H1 (cell line): ENCODE data around the gene HOXA11. TPM values are rescaled to one million over a fixed set of nuclear protein-coding genes. Genes with fewer than 3 reads are reported as not detected.

Experiments used
- CTCF ChIA-PET: fragments of 300-600 bp; sonication (Branson Sonifier 250); formaldehyde crosslinking; loops from one replicate; lab custom pipeline; 2021; ENCODE audit not compliant: partially characterized antibody; lab: Charles Lee
- POLR2A ChIA-PET: fragments of 300-600 bp; sonication (Branson Sonifier 250); formaldehyde crosslinking; loops from one replicate; lab custom pipeline; 2021; ENCODE audit warnings: inconsistent platforms; ENCODE audit not compliant: partially characterized antibody; lab: Charles Lee
- DNase-seq, 2 experiments: peaks; one replicate each; pipeline versions ENCODE4 v3.0.0 to v3.0.0-alpha.2; 2010 to 2022; ENCODE audit warnings: low spot score in 2 of 2, low read depth in 1 of 2, mixed read lengths in 1 of 2
- FAIRE-seq: peaks from 2 replicates; lab custom pipeline; 2011; peaks lifted over from hg19 to GRCh38; lab: Jason Lieb, UNC
- H2AFZ ChIP-seq: 2 replicates; pipeline ENCODE4 v1.8.1; 2012; ENCODE audit warnings: low read length, inconsistent platforms
- H2AK5ac ChIP-seq: 2 replicates; pipeline ENCODE4 v1.6.1; 2013; ENCODE audit warnings: low read depth, low read length
- H2BK120ac ChIP-seq: replicated peaks from 2 replicates; pipeline ENCODE3; 2013; ENCODE audit warnings: low read depth, low read length, inconsistent platforms
- H2BK12ac ChIP-seq: 2 replicates; pipeline ENCODE4 v1.6.1; 2013; ENCODE audit warnings: low read depth, low read length
- H2BK15ac ChIP-seq: 2 replicates; pipeline ENCODE4 v1.6.1; 2013; ENCODE audit warnings: low read length
- H2BK20ac ChIP-seq: 2 replicates; pipeline ENCODE4 v1.6.1; 2013; ENCODE audit warnings: low read length
- H2BK5ac ChIP-seq: 2 replicates; pipeline ENCODE4 v1.6.1; 2013; ENCODE audit warnings: low read depth, low read length
- H3K14ac ChIP-seq: 2 replicates; pipeline ENCODE4 v1.6.1; 2013; ENCODE audit warnings: inconsistent platforms; ENCODE audit not compliant: insufficient read length
- H3K18ac ChIP-seq: 2 replicates; pipeline ENCODE4 v1.6.1; 2013; ENCODE audit warnings: low read length; ENCODE audit errors: extremely low read depth
- H3K23ac ChIP-seq: 2 replicates; pipeline ENCODE4 v1.6.1; 2013; ENCODE audit warnings: inconsistent platforms; ENCODE audit not compliant: insufficient read length
- H3K23me2 ChIP-seq: 2 replicates; pipeline ENCODE4 v1.6.1; 2013; ENCODE audit warnings: low read depth, low read length
- H3K27ac ChIP-seq: 2 replicates; pipeline ENCODE4 v1.6.1; 2011; ENCODE audit warnings: low read depth, low read length, inconsistent platforms
- H3K27me3 ChIP-seq, 4 experiments: replicated peaks in 1 of 4; 1 replicate in 1 of 4; 2 replicates in 3 of 4; pipeline versions ENCODE4 v1.6.1 to v1.8.1; 2011 to 2013; ENCODE audit warnings: low read length in 3 of 4, mild to moderate bottlenecking in 3 of 4, inconsistent platforms in 2 of 4, mixed read lengths in 2 of 4, moderate library complexity in 1 of 4; ENCODE audit not compliant: control insufficient read depth in 3 of 4, insufficient read depth in 3 of 4; ENCODE audit errors: extremely low read depth in 1 of 4
- H3K36me3 ChIP-seq, 4 experiments: 2 replicates each; pipeline versions ENCODE4 v1.6.1 to v1.8.1; 2011 to 2013; ENCODE audit warnings: mild to moderate bottlenecking in 4 of 4, low read length in 3 of 4, moderate library complexity in 2 of 4, control low read depth in 1 of 4, inconsistent platforms in 1 of 4; ENCODE audit not compliant: insufficient read depth in 4 of 4, control insufficient read depth in 2 of 4
- H3K4ac ChIP-seq: replicated peaks from 2 replicates; pipeline ENCODE3; 2013; ENCODE audit warnings: low read length, low read depth, mixed read lengths, inconsistent platforms; ENCODE audit not compliant: insufficient read length
- H3K4me1 ChIP-seq, 4 experiments: replicated peaks in 1 of 4; 1 replicate in 1 of 4; 2 replicates in 3 of 4; pipeline versions ENCODE4 v1.6.1 to v1.8.1; 2011 to 2013; ENCODE audit warnings: low read length in 3 of 4, inconsistent platforms in 2 of 4, mixed read lengths in 1 of 4; ENCODE audit not compliant: insufficient read depth in 4 of 4, control insufficient read depth in 3 of 4
- H3K4me2 ChIP-seq, 2 experiments: 2 replicates each; pipeline versions ENCODE4 v1.6.1 to v1.8.1; 2011 to 2013; ENCODE audit warnings: low read depth in 2 of 2, low read length in 2 of 2, control low read depth in 1 of 2, inconsistent platforms in 1 of 2, mild to moderate bottlenecking in 1 of 2; ENCODE audit not compliant: insufficient read depth in 1 of 2
- H3K4me3 ChIP-seq, 4 experiments: fragments of 200-600, 300-600 bp in 1 of 4; sonication (generic), shearing (Covaris generic), sonication (Bioruptor Twin) in 1 of 4; 2 replicates each; pipeline versions ENCODE4 v1.5.1 to v1.8.1; 2011 to 2016; ENCODE audit warnings: low read length in 4 of 4, low read depth in 3 of 4, control low read depth in 2 of 4, inconsistent platforms in 2 of 4, mild to moderate bottlenecking in 2 of 4, mixed read lengths in 1 of 4, moderate library complexity in 1 of 4; ENCODE audit not compliant: insufficient read depth in 2 of 4; ENCODE audit errors: extremely low read depth in 1 of 4
- H3K56ac ChIP-seq: replicated peaks from 2 replicates; pipeline ENCODE3; 2013; ENCODE audit warnings: low read depth, mild to moderate bottlenecking, mixed read lengths, low read length, inconsistent platforms; ENCODE audit not compliant: insufficient read length
- H3K79me1 ChIP-seq: 2 replicates; pipeline ENCODE4 v1.6.1; 2013; ENCODE audit warnings: low read depth, low read length, control low read depth
- H3K79me2 ChIP-seq, 2 experiments: 2 replicates each; pipeline versions ENCODE4 v1.6.1 to v1.8.1; 2012 to 2013; ENCODE audit warnings: low read length in 2 of 2, mild to moderate bottlenecking in 2 of 2, inconsistent platforms in 1 of 2; ENCODE audit not compliant: insufficient read depth in 2 of 2, control insufficient read depth in 1 of 2
- H3K9ac ChIP-seq, 4 experiments: replicated peaks in 1 of 4; 1 replicate in 1 of 4; 2 replicates in 3 of 4; pipeline versions ENCODE4 v1.6.1 to v1.8.1; 2011 to 2013; ENCODE audit warnings: low read depth in 3 of 4, low read length in 3 of 4, control low read depth in 2 of 4, mild to moderate bottlenecking in 2 of 4, moderate library complexity in 2 of 4, inconsistent platforms in 1 of 4; ENCODE audit errors: extremely low read depth in 1 of 4
- H3K9me3 ChIP-seq, 2 experiments: 2 replicates each; pipeline versions ENCODE4 v1.6.1 to v1.8.1; 2012 to 2013; ENCODE audit warnings: mild to moderate bottlenecking in 2 of 2, moderate library complexity in 2 of 2, control low read depth in 1 of 2, inconsistent platforms in 1 of 2, low read depth in 1 of 2, low read length in 1 of 2, mixed read lengths in 1 of 2; ENCODE audit not compliant: insufficient read depth in 2 of 2
- H4K20me1 ChIP-seq, 2 experiments: replicated peaks in 1 of 2; 2 replicates each; pipeline versions ENCODE3 to v1.8.1; 2011 to 2013; ENCODE audit warnings: inconsistent platforms in 2 of 2, low read length in 2 of 2, mild to moderate bottlenecking in 1 of 2; ENCODE audit not compliant: insufficient read depth in 2 of 2, control insufficient read depth in 1 of 2
- H4K5ac ChIP-seq: 2 replicates; pipeline ENCODE4 v1.6.1; 2013; ENCODE audit warnings: low read length, low read depth, mixed read lengths, inconsistent platforms; ENCODE audit not compliant: insufficient read length
- H4K8ac ChIP-seq: 2 replicates; pipeline ENCODE4 v1.8.0; 2013; ENCODE audit warnings: mild to moderate bottlenecking, moderate library complexity, low read length, inconsistent platforms; ENCODE audit not compliant: insufficient read depth; ENCODE audit errors: extremely low read depth
- H4K91ac ChIP-seq: replicated peaks from 2 replicates; pipeline ENCODE3; 2013; ENCODE audit warnings: low read length, mixed read lengths, inconsistent platforms; ENCODE audit not compliant: insufficient read length
- CBX8 ChIP-seq: fragments of 300-800, 300-1000 bp; sonication (generic); IDR thresholded peaks from 2 replicates; pipeline ENCODE4 v1.7.1; 2016; ENCODE audit warnings: low read depth, low read length, borderline replicate concordance
- CREB1 ChIP-seq: IDR thresholded peaks from 2 replicates; pipeline ENCODE4 v1.6.1; 2012; ENCODE audit warnings: inconsistent platforms
- NANOG ChIP-seq: IDR thresholded peaks from 2 replicates; pipeline ENCODE4 v1.6.1; 2011; ENCODE audit warnings: low read length, low read depth, mild to moderate bottlenecking, inconsistent platforms; ENCODE audit not compliant: insufficient read depth, poor library complexity, severe bottlenecking
- PHF8 ChIP-seq: fragments of 200-600 bp; sonication (generic); conservative IDR thresholded peaks from 2 replicates; pipeline ENCODE4 v1.7.1; 2012; ENCODE audit warnings: low read depth, mild to moderate bottlenecking, inconsistent platforms, low read length, moderate library complexity
- POLR2A ChIP-seq, 2 experiments: IDR thresholded peaks; 1 replicate in 1 of 2; 2 replicates in 1 of 2; pipeline ENCODE4 v1.6.1; 2011; ENCODE audit warnings: low read depth in 2 of 2, low read length in 2 of 2, mild to moderate bottlenecking in 2 of 2; ENCODE audit errors: control extremely low read depth in 1 of 2
- POU5F1 ChIP-seq: IDR thresholded peaks from 2 replicates; pipeline ENCODE4 v1.6.1; 2011; ENCODE audit warnings: low read depth, mild to moderate bottlenecking, low read length, moderate library complexity
- RNF2 ChIP-seq: fragments of 200-900, 300-1000 bp; sonication (generic); IDR thresholded peaks from 2 replicates; pipeline ENCODE4 v1.7.1; 2016; ENCODE audit warnings: borderline replicate concordance, low read depth, mild to moderate bottlenecking, antibody characterized with exemption, low read length; ENCODE audit not compliant: poor library complexity, severe bottlenecking; ENCODE audit errors: missing control alignments
- SAP30 ChIP-seq: fragments of 300-600 bp; sonication (generic); IDR thresholded peaks from 2 replicates; pipeline ENCODE4 v1.7.1; 2012; ENCODE audit warnings: low read length, moderate library complexity, mild to moderate bottlenecking, inconsistent platforms; ENCODE audit not compliant: insufficient read depth, insufficient replicate concordance
- SP1 ChIP-seq: IDR thresholded peaks from 2 replicates; pipeline ENCODE4 v1.6.1; 2011; ENCODE audit warnings: low read depth, low read length
- SUZ12 ChIP-seq: fragments of 200-600 bp; sonication (generic); IDR thresholded peaks from 2 replicates; pipeline ENCODE4 v1.6.1; 2012; ENCODE audit warnings: mild to moderate bottlenecking, inconsistent platforms, low read length, moderate library complexity, mixed read lengths
- WGBS, 2 experiments: shearing (Covaris generic) in 1 of 2; methylation state at CpG; one replicate each; pipeline versions ENCODE4 v1.1.6 to v1.1.7; 2013 to 2015; ENCODE audit warnings: low lambda C conversion rate in 2 of 2, mixed read lengths in 2 of 2, inconsistent platforms in 1 of 2, low coverage in 1 of 2, missing lambda C conversion rate in 1 of 2; ENCODE audit not compliant: insufficient replicate concordance in 2 of 2, insufficient coverage in 1 of 2, insufficient read length in 1 of 2; ENCODE audit errors: extremely low coverage in 1 of 2, missing lambda C conversion rate in 1 of 2; 5-methylcytosine and 5-hydroxymethylcytosine counted together
- polyA plus RNA-seq, 7 experiments: library from polyadenylated mRNA; depleted of rRNA in 3 of 7; stranded (reverse) in 5 of 7; unstranded in 2 of 7; fragments of >200 nt in 5 of 7; fragments of 200-250 nt in 2 of 7; gene quantifications; 1 replicate in 5 of 7; 2 replicates in 1 of 7; 4 replicates in 1 of 7; pipeline versions ENCODE4 v1.2.1 to v1.2.3, GENCODE V29; 2011 to 2013; ENCODE audit warnings: missing spikeins in 2 of 7, mixed read lengths in 2 of 7
- total RNA-seq: library from RNA; stranded (reverse); fragmentation: NEBNext Ultra II Directional; extraction: Animal tissue kit (Norgen Biotek cat#: 25700); gene quantifications from 2 replicates; pipeline ENCODE4 v1.2.1, GENCODE V29; 2021
- TF ChIP-seq, protein P1 (sequence below): IDR thresholded peaks from 2 replicates; pipeline ENCODE4 v1.6.1; 2012; ENCODE audit warnings: inconsistent platforms

HOXA11 gene
- total and polyA plus RNA-seq, 2 of the 8 experiments (the other 6 are each of a cell fraction or from before 2014, with no cell fraction given), result not detected

DNA sequence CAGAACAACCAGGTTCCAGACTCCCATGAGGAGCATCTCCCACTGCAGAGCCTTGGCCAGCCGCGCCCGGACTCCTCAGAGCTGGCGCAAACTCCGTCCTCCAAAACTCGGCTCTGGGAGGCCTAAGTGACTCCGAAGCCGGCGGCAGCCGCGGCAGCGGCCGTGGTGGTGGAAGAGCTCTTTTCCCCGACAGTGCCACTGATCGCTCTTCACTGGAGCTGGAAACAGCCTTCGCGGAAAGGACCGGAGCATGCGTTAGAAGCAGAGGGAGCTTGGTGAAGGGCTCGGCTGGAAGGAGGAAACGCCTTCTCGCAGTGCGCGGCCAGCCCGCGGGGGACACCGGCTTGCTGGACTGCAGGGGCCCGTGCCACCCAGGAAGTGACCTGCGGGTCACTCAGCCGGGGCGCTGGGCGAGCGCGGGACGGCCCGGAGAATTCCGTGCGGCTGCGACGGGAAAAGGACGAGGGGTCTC, 19.9 kb upstream of the HOXA11 start:
- Histone ChIP-seq H3K4ac (no peak overlapping the region), H2BK5ac (no peak overlapping the region), H2BK15ac (no peak overlapping the region), H3K23me2 (no peaks in the 10 kb centered on the region; the same call in 1 of the 2 replicates), H3K79me2 (no peaks in the 10 kb centered on the region), H3K27ac (no peak overlapping the region), H2AFZ (no peak overlapping the region), H4K5ac (no peak overlapping the region), H3K27me3 (peaks cover 97 to 100% (median 100%) of the 10 kb centered on the region in 4 experiments), H3K4me3 (no peak overlapping the region), H3K36me3 (peaks cover 0 to 11% (median 0%) of the 10 kb centered on the region in 4 experiments; a peak in 1 of 8 replicates), H2AK5ac (no peak overlapping the region), H4K20me1 (peaks cover 30 to 47% of the 10 kb centered on the region in 2 experiments), H3K18ac (no peak overlapping the region; the same call in 1 of the 2 replicates), H4K8ac (peak overlapping the region; percentile 65; the same call in 1 of the 2 replicates), H3K14ac (no peak overlapping the region), H2BK12ac (0 out of 2 replicates have a peak overlapping the region, but pooled peaks have one; percentile 81), H2BK20ac (no peak overlapping the region), H3K9ac (no peak overlapping the region), H3K79me1 (no peaks in the 10 kb centered on the region; the same call in 1 of the 2 replicates), H3K56ac (no peak overlapping the region), H3K9me3 (no peaks in the 10 kb centered on the region), H3K4me2 (peak overlapping the region; percentile 13 to 34; a peak in 3 of 4 replicates), H4K91ac (no peak overlapping the region), H2BK120ac (no peak overlapping the region), H3K23ac (no peak overlapping the region), H3K4me1 (peaks cover 0 to 4% (median 1%) of the 10 kb centered on the region in 4 experiments; a peak in 4 of 7 replicates)
- ChIA-PET POLR2A (interaction anchor here (1.2 kb wide), 1 partner anchor 34 kb away, joined by 3 read pairs; no protein-coding TSS in a partner anchor), CTCF (interaction anchor here (0.6 to 1.6 kb wide), 9 partner anchors 9 to 570 kb away, joined by 3 to 7 read pairs (median 3); no protein-coding TSS in a partner anchor)
- WGBS, 2 experiments, result 7% methylated on average over 38 of the region's 41 CpGs; no CpG with 5 or more reads in 1 of the 2 experiments
- FAIRE-seq, result no peak
- peak in 1 of 2 experiments; percentile 61 for DNase-seq
- TF ChIP-seq, protein P1, sequence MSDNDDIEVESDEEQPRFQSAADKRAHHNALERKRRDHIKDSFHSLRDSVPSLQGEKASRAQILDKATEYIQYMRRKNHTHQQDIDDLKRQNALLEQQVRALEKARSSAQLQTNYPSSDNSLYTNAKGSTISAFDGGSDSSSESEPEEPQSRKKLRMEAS, result peak; percentile 24; the same call in 1 of the 2 replicates
- TF ChIP-seq POU5F1 (no peak), CBX8 (0 out of 2 replicates have a peak, but pooled peaks have one; percentile 93), POLR2A (IDR thresholded peaks at IDR 0.05; ENCODE audit: control extremely low read depth in 1 of 2, low read depth in 2 of 2, low read length in 2 of 2) (no peak), NANOG (no peak), SAP30 (no peak), SP1 (no peak), CREB1 (no peak), RNF2 (peak; percentile 31), SUZ12 (no peak; the same call in 1 of the 2 replicates), PHF8 (no peak)
